Measurements from ENCODE around the gene NLK. TPM values are rescaled to one million over a fixed set of nuclear protein-coding genes. Genes with fewer than 3 reads are reported as not detected.

The NLK gene
- 6.8 to 11.2 TPM (median 9.7 TPM) in 5 replicates for total RNA-seq (2022; extraction: Qiagen RNA extraction; ENCODE audit: low read depth)

DNA sequence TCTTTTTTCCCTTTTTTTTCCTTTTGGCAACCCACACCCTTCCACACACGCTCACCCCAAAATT lies at the start of gene NLK:
NLK (plus strand) TSS at position 21 of the 64 bp plus-strand sequence. CDS start 197 bp downstream, outside the sequence.

Other genes starting within 250 kb of the NLK start
- 0.11 to 0.19 TPM (median 0.16 TPM) in 5 replicates for gene NOS2, start 242.1 kb upstream of the NLK start, total RNA-seq (2022; extraction: Qiagen RNA extraction; ENCODE audit: low read depth)
- gene LYRM9, start 149.3 kb upstream of the NLK start, total RNA-seq (2022; extraction: Qiagen RNA extraction; ENCODE audit: low read depth), result 0.65 to 2.4 TPM (median 2.2 TPM) in 5 replicates